Suprapubic skin (tissue), 4 donors: ENCODE results near the gene CEP41.
"Not testable (repeated sequence)": the region's sequence is repeated elsewhere in the genome, so short reads cannot be mapped to it uniquely, and the experiment has no call there.

ENCODE experiments used
- EP300 ChIP-seq: sonication (generic); formaldehyde crosslinking; IDR thresholded peaks from one replicate; pipeline ENCODE4 v1.6.1; 2017; ENCODE audit warnings: antibody characterized with exemption
- POLR2A ChIP-seq, 2 donors: fragments of 450-650 bp; IDR thresholded peaks; one replicate each; pipeline ENCODE4 v1.6.1; 2017; ENCODE audit warnings: antibody characterized with exemption in 2 of 2, mild to moderate bottlenecking in 2 of 2, moderate library complexity in 2 of 2
- POLR2AphosphoS5 ChIP-seq, 3 donors: sonication (generic); formaldehyde crosslinking; IDR thresholded peaks; one replicate each; pipeline ENCODE4 v1.6.1; 2017; ENCODE audit warnings: antibody characterized with exemption in 3 of 3
- TF ChIP-seq, protein P1 (sequence below), 2 donors: fragments of 200-600 bp in 1 of 2; fragments of 450-650 bp in 1 of 2; sonication (generic) in 1 of 2; IDR thresholded peaks; one replicate each; pipeline ENCODE4 v1.5.1; 2016 to 2019; ENCODE audit warnings: antibody characterized with exemption in 2 of 2, mild to moderate bottlenecking in 1 of 2, moderate library complexity in 1 of 2

DNA sequence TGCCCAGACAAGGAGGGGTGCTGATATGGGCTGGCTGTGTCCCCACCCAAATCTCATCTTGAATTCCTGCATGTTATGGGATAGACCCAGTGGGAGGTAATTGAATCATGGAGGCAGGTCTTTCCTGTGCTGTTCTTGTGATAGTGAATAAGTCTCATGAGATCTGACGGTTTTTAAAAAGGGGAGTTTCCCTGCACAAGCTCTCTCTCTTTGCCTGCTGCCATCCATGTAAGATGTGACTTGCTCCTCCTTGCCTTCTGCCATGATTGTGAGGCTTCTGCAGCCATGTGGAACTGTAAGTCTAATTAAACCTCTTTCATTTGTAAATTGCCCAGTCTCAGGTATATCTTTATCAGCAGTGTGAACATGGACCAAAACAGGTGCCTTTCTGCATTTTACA lies 64.4 kb downstream of the CEP41 start:
- TF ChIP-seq, protein P1, sequence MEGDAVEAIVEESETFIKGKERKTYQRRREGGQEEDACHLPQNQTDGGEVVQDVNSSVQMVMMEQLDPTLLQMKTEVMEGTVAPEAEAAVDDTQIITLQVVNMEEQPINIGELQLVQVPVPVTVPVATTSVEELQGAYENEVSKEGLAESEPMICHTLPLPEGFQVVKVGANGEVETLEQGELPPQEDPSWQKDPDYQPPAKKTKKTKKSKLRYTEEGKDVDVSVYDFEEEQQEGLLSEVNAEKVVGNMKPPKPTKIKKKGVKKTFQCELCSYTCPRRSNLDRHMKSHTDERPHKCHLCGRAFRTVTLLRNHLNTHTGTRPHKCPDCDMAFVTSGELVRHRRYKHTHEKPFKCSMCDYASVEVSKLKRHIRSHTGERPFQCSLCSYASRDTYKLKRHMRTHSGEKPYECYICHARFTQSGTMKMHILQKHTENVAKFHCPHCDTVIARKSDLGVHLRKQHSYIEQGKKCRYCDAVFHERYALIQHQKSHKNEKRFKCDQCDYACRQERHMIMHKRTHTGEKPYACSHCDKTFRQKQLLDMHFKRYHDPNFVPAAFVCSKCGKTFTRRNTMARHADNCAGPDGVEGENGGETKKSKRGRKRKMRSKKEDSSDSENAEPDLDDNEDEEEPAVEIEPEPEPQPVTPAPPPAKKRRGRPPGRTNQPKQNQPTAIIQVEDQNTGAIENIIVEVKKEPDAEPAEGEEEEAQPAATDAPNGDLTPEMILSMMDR (IDR thresholded peaks at IDR 0.05) = not testable (repeated sequence)
- TF ChIP-seq POLR2A (IDR thresholded peaks at IDR 0.05); EP300; POLR2AphosphoS5 (IDR thresholded peaks at IDR 0.05): not testable (repeated sequence)
